H9 (cell line): ENCODE measurements around the gene FETUB. TPM values are rescaled to one million over a fixed set of nuclear protein-coding genes. Genes with fewer than 3 reads are reported as not detected.

Experiments used
- DNase-seq: peaks from one replicate; pipeline ENCODE4 v3.0.0-alpha.2; 2017
- H2AFZ ChIP-seq: one replicate; pipeline ENCODE4 v1.6.1; 2013; ENCODE audit warnings: mild to moderate bottlenecking, low read length, control low read depth, moderate library complexity
- H2AK5ac ChIP-seq: 2 replicates; pipeline ENCODE4 v1.6.1; 2013; ENCODE audit warnings: low read length, control low read depth, mixed read lengths; ENCODE audit not compliant: insufficient read length
- H2BK120ac ChIP-seq: one replicate; pipeline ENCODE4 v1.6.1; 2013; ENCODE audit warnings: low read depth, mild to moderate bottlenecking, low read length, control low read depth, inconsistent platforms; ENCODE audit not compliant: poor library complexity, severe bottlenecking
- H2BK12ac ChIP-seq: 2 replicates; pipeline ENCODE4 v1.6.1; 2013; ENCODE audit warnings: low read length, control low read depth, mixed read lengths, low read depth; ENCODE audit not compliant: insufficient read length
- H2BK15ac ChIP-seq: 2 replicates; pipeline ENCODE4 v1.6.1; 2013; ENCODE audit warnings: low read depth, low read length, control low read depth
- H2BK20ac ChIP-seq: one replicate; pipeline ENCODE4 v1.6.1; 2013; ENCODE audit warnings: low read depth, mild to moderate bottlenecking, low read length, control low read depth, inconsistent platforms; ENCODE audit not compliant: poor library complexity, severe bottlenecking
- H2BK5ac ChIP-seq: 2 replicates; pipeline ENCODE4 v1.6.1; 2013; ENCODE audit warnings: low read length, control low read depth, mixed read lengths; ENCODE audit not compliant: insufficient read length
- H3K14ac ChIP-seq: 2 replicates; pipeline ENCODE4 v1.6.1; 2013; ENCODE audit warnings: low read length, control low read depth; ENCODE audit not compliant: insufficient read depth
- H3K18ac ChIP-seq: 2 replicates; pipeline ENCODE4 v1.6.1; 2013; ENCODE audit warnings: low read depth, mild to moderate bottlenecking, mixed read lengths, low read length, control low read depth; ENCODE audit not compliant: insufficient read length
- H3K23ac ChIP-seq: 2 replicates; pipeline ENCODE4 v1.6.1; 2013; ENCODE audit warnings: low read length, control low read depth, mixed read lengths, low read depth; ENCODE audit not compliant: insufficient read length
- H3K23me2 ChIP-seq: 2 replicates; pipeline ENCODE4 v1.6.1; 2013; ENCODE audit warnings: low read depth, mild to moderate bottlenecking, mixed read lengths, low read length, control low read depth; ENCODE audit not compliant: insufficient read length, poor library complexity, severe bottlenecking
- H3K27ac ChIP-seq: 2 replicates; pipeline ENCODE4 v1.5.1; 2013; ENCODE audit warnings: low read length, control low read depth, mixed read lengths, low read depth; ENCODE audit not compliant: insufficient read length
- H3K27me3 ChIP-seq: 2 replicates; pipeline ENCODE4 v1.6.1; 2013; ENCODE audit warnings: low read length, control low read depth, inconsistent platforms; ENCODE audit not compliant: insufficient read depth
- H3K4ac ChIP-seq: 2 replicates; pipeline ENCODE4 v1.6.1; 2013; ENCODE audit warnings: low read depth, mild to moderate bottlenecking, control low read depth, inconsistent platforms, low read length, moderate library complexity
- H3K4me1 ChIP-seq: 2 replicates; pipeline ENCODE4 v1.6.1; 2013; ENCODE audit warnings: low read length, control low read depth, inconsistent platforms; ENCODE audit not compliant: insufficient read depth
- H3K4me2 ChIP-seq: 2 replicates; pipeline ENCODE4 v1.6.1; 2013; ENCODE audit warnings: low read length, control low read depth, mixed read lengths; ENCODE audit not compliant: insufficient read length, insufficient read depth
- H3K56ac ChIP-seq: 2 replicates; pipeline ENCODE4 v1.6.1; 2013; ENCODE audit warnings: low read depth, mild to moderate bottlenecking, mixed read lengths, low read length, control low read depth; ENCODE audit not compliant: insufficient read length
- H3K79me1 ChIP-seq: 2 replicates; pipeline ENCODE4 v1.6.1; 2013; ENCODE audit warnings: low read depth, mild to moderate bottlenecking, moderate library complexity, low read length, control low read depth, inconsistent platforms; ENCODE audit not compliant: insufficient read depth, poor library complexity, severe bottlenecking
- H3K79me2 ChIP-seq: 2 replicates; pipeline ENCODE4 v1.6.1; 2013; ENCODE audit warnings: low read length, control low read depth, inconsistent platforms; ENCODE audit not compliant: insufficient read depth
- H3K9ac ChIP-seq: 2 replicates; pipeline ENCODE4 v1.6.1; 2013; ENCODE audit warnings: low read length, control low read depth, mixed read lengths; ENCODE audit not compliant: insufficient read length; ENCODE audit errors: extremely low read depth
- H3K9me3 ChIP-seq: one replicate; pipeline ENCODE4 v1.6.1; 2013; ENCODE audit warnings: low read depth, low read length, inconsistent platforms; ENCODE audit not compliant: control insufficient read depth
- H3T11ph ChIP-seq: one replicate; pipeline ENCODE4 v1.6.1; 2013; ENCODE audit warnings: mild to moderate bottlenecking, low read length, control low read depth, inconsistent platforms
- H4K20me1 ChIP-seq: one replicate; pipeline ENCODE4 v1.6.1; 2013; ENCODE audit not compliant: control insufficient read depth, insufficient read length, insufficient read depth
- H4K5ac ChIP-seq: 2 replicates; pipeline ENCODE4 v1.6.1; 2013; ENCODE audit warnings: low read depth, mild to moderate bottlenecking, mixed read lengths, low read length, control low read depth; ENCODE audit not compliant: insufficient read length
- H4K8ac ChIP-seq: replicated peaks from 2 replicates; pipeline ENCODE4 v1.6.1; 2013; ENCODE audit warnings: low read length, control low read depth, mixed read lengths, low read depth; ENCODE audit not compliant: insufficient read length
- H4K91ac ChIP-seq: 2 replicates; pipeline ENCODE4 v1.6.1; 2013; ENCODE audit warnings: low read depth, mild to moderate bottlenecking, moderate library complexity, mixed read lengths, low read length, control low read depth; ENCODE audit not compliant: insufficient read length
- H3K27ac Mint-ChIP-seq, 3 experiments: 2 replicates in 2 of 3; 3 replicates in 1 of 3; pipeline ENCODE4 v1.8.0; 2020 to 2021; ENCODE audit warnings: mixed read lengths in 3 of 3, mild to moderate bottlenecking in 1 of 3, moderate library complexity in 1 of 3
- H3K27me3 Mint-ChIP-seq: 2 replicates; pipeline ENCODE4 v1.8.0; 2021; ENCODE audit warnings: low read depth, mild to moderate bottlenecking, moderate library complexity, mixed read lengths
- H3K36me3 Mint-ChIP-seq, 3 experiments: 2 replicates in 2 of 3; 3 replicates in 1 of 3; pipeline ENCODE4 v1.8.0; 2020 to 2021; ENCODE audit warnings: low read depth in 3 of 3, mixed read lengths in 3 of 3; ENCODE audit not compliant: insufficient read depth in 1 of 3
- H3K4me1 Mint-ChIP-seq, 2 experiments: 2 replicates each; pipeline ENCODE4 v1.8.0; 2020; ENCODE audit warnings: mixed read lengths in 2 of 2
- H3K4me3 Mint-ChIP-seq, 2 experiments: 2 replicates in 1 of 2; 3 replicates in 1 of 2; pipeline ENCODE4 v1.8.0; 2020 to 2021; ENCODE audit warnings: mild to moderate bottlenecking in 2 of 2, mixed read lengths in 2 of 2, moderate library complexity in 1 of 2
- H3K9me3 Mint-ChIP-seq, 2 experiments: 2 replicates in 1 of 2; 3 replicates in 1 of 2; pipeline ENCODE4 v1.8.0; 2020; ENCODE audit warnings: mild to moderate bottlenecking in 2 of 2, mixed read lengths in 2 of 2, moderate library complexity in 1 of 2
- CTCF ChIP-seq: fragments of 200-600 bp; sonication (generic); conservative IDR thresholded peaks from 3 replicates; pipeline ENCODE4 v1.8.0; 2021; ENCODE audit warnings: antibody characterized with exemption, mild to moderate bottlenecking
- WGBS: extraction: QIAGEN DNeasy Blood & Tissue Kit; methylation state at CpG from one replicate; pipeline ENCODE4 v1.1.7; 2013; ENCODE audit warnings: missing lambda C conversion rate, low lambda C conversion rate, mixed read lengths; ENCODE audit not compliant: insufficient read length; ENCODE audit errors: extremely low coverage; 5-methylcytosine and 5-hydroxymethylcytosine counted together
- total RNA-seq: library from RNA; stranded (reverse); gene quantifications from 2 replicates; pipeline ENCODE4 v1.2.1, GENCODE V29; 2021

Gene FETUB
- total RNA-seq, 1 experiment from 2014 or later = not detected

- Mint-ChIP-seq H3K9me3 (no peaks in the 10 kb centered on the region), H3K27me3 (peaks cover 29% of the 10 kb centered on the region), H3K36me3 (no peaks in the 10 kb centered on the region), H3K4me1 (peaks cover 14% of the 10 kb centered on the region in 2 experiments), H3K27ac (peak overlapping the region in 1 of 3 experiments; percentile 54; a peak in 1 of 7 replicates), H3K4me3 (no peak overlapping the region)
- H3K4me2 ChIP-seq = no peak overlapping the region
- H2BK120ac ChIP-seq = no peak overlapping the region
- no peak overlapping the region for H4K5ac ChIP-seq
- H2AK5ac ChIP-seq = no peak overlapping the region
- no peak overlapping the region for H3K23ac ChIP-seq
- H3K79me2 ChIP-seq = no peaks in the 10 kb centered on the region
- H3K14ac ChIP-seq = no peak overlapping the region
- no CpG with 5 or more reads among the region's 8 CpGs for WGBS
- H2BK20ac ChIP-seq = no peak overlapping the region
- H3K18ac ChIP-seq = no peak overlapping the region
- no peak overlapping the region for H3K9ac ChIP-seq
- H4K8ac ChIP-seq = no peak overlapping the region
- TF ChIP-seq CTCF = no peak
- no peak overlapping the region for H3T11ph ChIP-seq
- no peaks in the 10 kb centered on the region for H3K27me3 ChIP-seq
- H4K91ac ChIP-seq = no peak overlapping the region
- H3K9me3 ChIP-seq = no peaks in the 10 kb centered on the region
- no peaks in the 10 kb centered on the region; the same call in 1 of the 2 replicates for H3K4me1 ChIP-seq
- no peak for DNase-seq
- no peaks in the 10 kb centered on the region for H4K20me1 ChIP-seq
- H2BK12ac ChIP-seq = no peak overlapping the region
- H3K4ac ChIP-seq = no peak overlapping the region
- H3K23me2 ChIP-seq = no peaks in the 10 kb centered on the region
- no peak overlapping the region for H3K27ac ChIP-seq
- no peak overlapping the region for H3K56ac ChIP-seq
- H2AFZ ChIP-seq = no peak overlapping the region
- no peak overlapping the region for H2BK5ac ChIP-seq
- H3K79me1 ChIP-seq = no peaks in the 10 kb centered on the region
- H2BK15ac ChIP-seq = no peak overlapping the region
Measured at GRCh38 chr3:186618318-186618938, 21.8 kb upstream of the FETUB start.
